Neural cell (in vitro differentiated cells): ENCODE results near the gene METTL9. TPM values are rescaled to one million over a fixed set of nuclear protein-coding genes. Genes with fewer than 3 reads are reported as not detected.
A peak's percentile ranks its signal among the peaks of the same experiment; 100 is the strongest.

Experiments
- H2AFZ ChIP-seq: fragments of 200-600, 300-800 bp; sonication (generic), shearing (Covaris generic); 2 replicates; pipeline ENCODE4 v1.6.0; 2014; ENCODE audit warnings: low read depth, mild to moderate bottlenecking, antibody characterized with exemption, low read length, moderate library complexity
- H3F3A ChIP-seq: fragments of 200-600 bp; shearing (Covaris generic); 2 replicates; pipeline ENCODE4 v1.6.1; 2016; ENCODE audit warnings: mild to moderate bottlenecking, moderate library complexity, mixed read lengths, antibody characterized with exemption, low read length; ENCODE audit not compliant: insufficient read depth, poor library complexity, severe bottlenecking
- H3K27ac ChIP-seq: fragments of 200-600, 300-800 bp; sonication (generic), shearing (Covaris generic); 2 replicates; pipeline ENCODE4 v1.5.1; 2014; ENCODE audit warnings: mild to moderate bottlenecking, low read length, moderate library complexity
- H3K27me3 ChIP-seq: fragments of 300-800, 200-600 bp; sonication (generic), shearing (Covaris generic); 2 replicates; pipeline ENCODE4 v1.6.0; 2014; ENCODE audit warnings: mild to moderate bottlenecking, low read depth, low read length, moderate library complexity; ENCODE audit not compliant: insufficient read depth
- H3K36me3 ChIP-seq: fragments of 300-800, 200-600 bp; sonication (generic), shearing (Covaris generic); 2 replicates; pipeline ENCODE4 v1.5.1; 2014; ENCODE audit warnings: mild to moderate bottlenecking, antibody characterized with exemption, low read length, moderate library complexity; ENCODE audit not compliant: insufficient read depth
- H3K4me2 ChIP-seq: fragments of 300-800, 200-600 bp; sonication (generic), shearing (Covaris generic); 2 replicates; pipeline ENCODE4 v1.6.0; 2014; ENCODE audit warnings: mild to moderate bottlenecking, low read length
- H3K4me3 ChIP-seq: fragments of 300-800, 200-600 bp; sonication (generic), shearing (Covaris generic); 2 replicates; pipeline ENCODE4 v1.5.1; 2014; ENCODE audit warnings: mild to moderate bottlenecking, low read length, moderate library complexity
- H3K79me2 ChIP-seq: fragments of 200-600 bp; shearing (Covaris generic); replicated peaks from 2 replicates; pipeline ENCODE4 v1.6.0; 2014; ENCODE audit warnings: mild to moderate bottlenecking, low read length, moderate library complexity; ENCODE audit not compliant: insufficient read depth
- H3K9ac ChIP-seq: fragments of 300-800, 200-600 bp; sonication (generic), shearing (Covaris generic); 2 replicates; pipeline ENCODE4 v1.6.1; 2016; ENCODE audit warnings: mild to moderate bottlenecking, low read length, mixed read lengths
- H3K9me2 ChIP-seq: fragments of 200-600 bp; shearing (Covaris generic); 2 replicates; pipeline ENCODE4 v1.6.1; 2016; ENCODE audit warnings: mild to moderate bottlenecking, low read length, mixed read lengths; ENCODE audit not compliant: insufficient read depth
- H3K9me3 ChIP-seq: fragments of 200-600, 300-800 bp; sonication (generic), shearing (Covaris generic); 2 replicates; pipeline ENCODE4 v1.6.1; 2016; ENCODE audit warnings: mild to moderate bottlenecking, mixed run types, low read length, moderate library complexity, mixed read lengths
- H4K20me1 ChIP-seq: fragments of 200-600 bp; shearing (Covaris generic); 2 replicates; pipeline ENCODE4 v1.6.1; 2016; ENCODE audit warnings: mild to moderate bottlenecking, mixed run types; ENCODE audit not compliant: insufficient read depth
- EP300 ChIP-seq: fragments of 450-650 bp; conservative IDR thresholded peaks from 2 replicates; pipeline ENCODE4 v1.6.1; 2014; ENCODE audit warnings: antibody characterized with exemption, mild to moderate bottlenecking, moderate library complexity; ENCODE audit not compliant: poor library complexity, severe bottlenecking
- EZH2 ChIP-seq: fragments of 200-600, 300-800 bp; shearing (Covaris generic), sonication (generic); IDR thresholded peaks from 2 replicates; pipeline ENCODE4 v1.6.1; 2014; ENCODE audit warnings: antibody characterized with exemption, low read length, borderline replicate concordance, mild to moderate bottlenecking; ENCODE audit not compliant: insufficient read depth, poor library complexity, severe bottlenecking
- MXI1 ChIP-seq: fragments of 450-650 bp; conservative IDR thresholded peaks from 2 replicates; pipeline ENCODE4 v1.6.1; 2014; ENCODE audit warnings: antibody characterized with exemption, mild to moderate bottlenecking; ENCODE audit not compliant: poor library complexity, severe bottlenecking
- POLR2AphosphoS5 ChIP-seq: IDR thresholded peaks from 2 replicates; pipeline ENCODE4 v1.6.1; 2012
- RAD21 ChIP-seq: fragments of 450-650 bp; conservative IDR thresholded peaks from 2 replicates; pipeline ENCODE4 v1.6.1; 2014; ENCODE audit warnings: antibody characterized with exemption, mild to moderate bottlenecking, moderate library complexity
- SMC3 ChIP-seq: fragments of 450-650 bp; conservative IDR thresholded peaks from 2 replicates; pipeline ENCODE4 v1.6.1; 2014; ENCODE audit warnings: antibody characterized with exemption, mild to moderate bottlenecking, moderate library complexity; ENCODE audit not compliant: poor library complexity
- TAF1 ChIP-seq: IDR thresholded peaks from 2 replicates; pipeline ENCODE4 v1.6.1; 2012; ENCODE audit warnings: low read depth
- polyA plus RNA-seq: library from polyadenylated mRNA; depleted of rRNA; stranded (reverse); fragments of >200 nt; gene quantifications from 2 replicates; pipeline ENCODE4 v1.2.3, GENCODE V29; 2014
- TF ChIP-seq, protein P1 (sequence below): IDR thresholded peaks from 2 replicates; pipeline ENCODE4 v1.6.1; 2012; ENCODE audit warnings: borderline replicate concordance
- TF ChIP-seq, protein P2 (sequence below): fragments of 450-650 bp; IDR thresholded peaks from 2 replicates; pipeline ENCODE4 v1.5.1; 2014; ENCODE audit warnings: antibody characterized with exemption, mild to moderate bottlenecking, moderate library complexity; ENCODE audit not compliant: poor library complexity, severe bottlenecking

Gene METTL9
- polyA plus RNA-seq, 1 donor from 2014 or later: 483 TPM

DNA sequence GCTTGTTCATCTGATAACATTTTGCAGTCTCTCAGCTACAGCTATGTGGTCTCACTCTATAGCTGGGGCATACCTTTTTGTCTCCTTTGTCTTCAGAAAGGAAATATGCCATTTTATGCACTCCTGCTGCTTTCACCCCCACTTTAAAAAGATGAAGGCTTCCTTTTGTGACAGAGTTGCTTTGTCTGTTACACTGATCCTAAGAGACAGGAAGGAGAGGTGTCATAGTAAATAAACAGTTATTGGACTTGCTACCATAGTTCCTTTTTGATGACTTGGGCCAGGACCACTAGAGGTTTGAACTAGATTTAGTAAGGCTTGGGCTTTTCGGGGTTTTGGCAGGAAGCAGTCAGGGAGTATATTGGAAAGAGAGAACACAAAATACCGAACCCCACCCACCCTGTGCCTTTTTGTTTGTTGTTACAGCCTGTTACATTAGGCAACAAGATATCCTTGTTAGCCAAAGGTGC lies 1.8 kb upstream of the METTL9 start:
- H3K27ac ChIP-seq: no peak overlapping the region
- H4K20me1 ChIP-seq: no peaks in the 10 kb centered on the region
- no peaks in the 10 kb centered on the region for H3K9me3 ChIP-seq
- no peak overlapping the region for H3K4me2 ChIP-seq
- peaks cover 26% of the 10 kb centered on the region for H3K79me2 ChIP-seq
- no peak overlapping the region for H3K4me3 ChIP-seq
- H3F3A ChIP-seq: no peaks in the 10 kb centered on the region
- TF ChIP-seq SMC3: no peak
- TF ChIP-seq EP300: no peak
- TF ChIP-seq, protein P1, sequence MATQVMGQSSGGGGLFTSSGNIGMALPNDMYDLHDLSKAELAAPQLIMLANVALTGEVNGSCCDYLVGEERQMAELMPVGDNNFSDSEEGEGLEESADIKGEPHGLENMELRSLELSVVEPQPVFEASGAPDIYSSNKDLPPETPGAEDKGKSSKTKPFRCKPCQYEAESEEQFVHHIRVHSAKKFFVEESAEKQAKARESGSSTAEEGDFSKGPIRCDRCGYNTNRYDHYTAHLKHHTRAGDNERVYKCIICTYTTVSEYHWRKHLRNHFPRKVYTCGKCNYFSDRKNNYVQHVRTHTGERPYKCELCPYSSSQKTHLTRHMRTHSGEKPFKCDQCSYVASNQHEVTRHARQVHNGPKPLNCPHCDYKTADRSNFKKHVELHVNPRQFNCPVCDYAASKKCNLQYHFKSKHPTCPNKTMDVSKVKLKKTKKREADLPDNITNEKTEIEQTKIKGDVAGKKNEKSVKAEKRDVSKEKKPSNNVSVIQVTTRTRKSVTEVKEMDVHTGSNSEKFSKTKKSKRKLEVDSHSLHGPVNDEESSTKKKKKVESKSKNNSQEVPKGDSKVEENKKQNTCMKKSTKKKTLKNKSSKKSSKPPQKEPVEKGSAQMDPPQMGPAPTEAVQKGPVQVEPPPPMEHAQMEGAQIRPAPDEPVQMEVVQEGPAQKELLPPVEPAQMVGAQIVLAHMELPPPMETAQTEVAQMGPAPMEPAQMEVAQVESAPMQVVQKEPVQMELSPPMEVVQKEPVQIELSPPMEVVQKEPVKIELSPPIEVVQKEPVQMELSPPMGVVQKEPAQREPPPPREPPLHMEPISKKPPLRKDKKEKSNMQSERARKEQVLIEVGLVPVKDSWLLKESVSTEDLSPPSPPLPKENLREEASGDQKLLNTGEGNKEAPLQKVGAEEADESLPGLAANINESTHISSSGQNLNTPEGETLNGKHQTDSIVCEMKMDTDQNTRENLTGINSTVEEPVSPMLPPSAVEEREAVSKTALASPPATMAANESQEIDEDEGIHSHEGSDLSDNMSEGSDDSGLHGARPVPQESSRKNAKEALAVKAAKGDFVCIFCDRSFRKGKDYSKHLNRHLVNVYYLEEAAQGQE: no peak
- no peak for TF ChIP-seq RAD21
- no peak for TF ChIP-seq TAF1
- no peak for TF ChIP-seq MXI1
- TF ChIP-seq, protein P2, sequence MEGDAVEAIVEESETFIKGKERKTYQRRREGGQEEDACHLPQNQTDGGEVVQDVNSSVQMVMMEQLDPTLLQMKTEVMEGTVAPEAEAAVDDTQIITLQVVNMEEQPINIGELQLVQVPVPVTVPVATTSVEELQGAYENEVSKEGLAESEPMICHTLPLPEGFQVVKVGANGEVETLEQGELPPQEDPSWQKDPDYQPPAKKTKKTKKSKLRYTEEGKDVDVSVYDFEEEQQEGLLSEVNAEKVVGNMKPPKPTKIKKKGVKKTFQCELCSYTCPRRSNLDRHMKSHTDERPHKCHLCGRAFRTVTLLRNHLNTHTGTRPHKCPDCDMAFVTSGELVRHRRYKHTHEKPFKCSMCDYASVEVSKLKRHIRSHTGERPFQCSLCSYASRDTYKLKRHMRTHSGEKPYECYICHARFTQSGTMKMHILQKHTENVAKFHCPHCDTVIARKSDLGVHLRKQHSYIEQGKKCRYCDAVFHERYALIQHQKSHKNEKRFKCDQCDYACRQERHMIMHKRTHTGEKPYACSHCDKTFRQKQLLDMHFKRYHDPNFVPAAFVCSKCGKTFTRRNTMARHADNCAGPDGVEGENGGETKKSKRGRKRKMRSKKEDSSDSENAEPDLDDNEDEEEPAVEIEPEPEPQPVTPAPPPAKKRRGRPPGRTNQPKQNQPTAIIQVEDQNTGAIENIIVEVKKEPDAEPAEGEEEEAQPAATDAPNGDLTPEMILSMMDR: no peak
- no peak for TF ChIP-seq EZH2
- TF ChIP-seq POLR2AphosphoS5: no peak
- no peak overlapping the region for H3K9ac ChIP-seq
- no peaks in the 10 kb centered on the region for H3K9me2 ChIP-seq
- no peaks in the 10 kb centered on the region for H3K36me3 ChIP-seq
- no peaks in the 10 kb centered on the region for H3K27me3 ChIP-seq
- no peak overlapping the region for H2AFZ ChIP-seq

DNA sequence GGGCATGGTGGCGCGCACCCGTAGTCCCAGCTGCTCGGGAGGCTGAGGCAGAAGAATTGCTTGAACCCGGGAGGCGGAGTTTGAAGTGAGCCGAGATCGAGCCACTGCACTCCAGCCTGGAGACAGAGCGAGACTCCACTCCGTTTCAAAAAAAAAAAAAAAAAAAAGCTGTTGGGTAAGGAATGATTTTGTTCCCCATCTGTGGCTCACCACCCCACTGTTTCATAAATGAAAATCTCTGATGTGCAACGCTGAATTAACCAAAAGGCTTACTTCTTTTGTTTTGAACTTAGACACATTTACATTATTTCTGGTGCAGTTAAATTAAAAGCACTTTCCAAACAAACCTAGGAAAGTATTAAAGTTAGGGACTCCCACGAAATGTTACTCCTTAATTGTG lies 1.2 kb upstream of the METTL9 start:
- peak overlapping the region; percentile 90 for H3K4me2 ChIP-seq
- H4K20me1 ChIP-seq: no peaks in the 10 kb centered on the region
- H3F3A ChIP-seq: no peaks in the 10 kb centered on the region
- peak overlapping the region; percentile 85 for H3K27ac ChIP-seq
- peaks cover 32% of the 10 kb centered on the region for H3K79me2 ChIP-seq
- peak overlapping the region; percentile 78 for H3K4me3 ChIP-seq
- H3K36me3 ChIP-seq: no peaks in the 10 kb centered on the region
- H3K27me3 ChIP-seq: no peaks in the 10 kb centered on the region
- no peaks in the 10 kb centered on the region for H3K9me3 ChIP-seq
- H3K9me2 ChIP-seq: no peaks in the 10 kb centered on the region
- peak overlapping the region; percentile 94 for H3K9ac ChIP-seq
- TF ChIP-seq EZH2 (no peak), MXI1 (no peak), EP300 (no peak), SMC3 (no peak), TAF1 (no peak), RAD21 (no peak), POLR2AphosphoS5 (no peak)
- TF ChIP-seq, protein P1: no peak
- TF ChIP-seq, protein P2: no peak
- peak overlapping the region; percentile 96 for H2AFZ ChIP-seq
